ENCODE data around the gene MYO3A. TPM values are rescaled to one million over a fixed set of nuclear protein-coding genes. Genes with fewer than 3 reads are reported as not detected.

Gene MYO3A
- total and polyA plus RNA-seq, 2 of the 4 experiments (the other 2 are of a cell fraction): not detected

DNA sequence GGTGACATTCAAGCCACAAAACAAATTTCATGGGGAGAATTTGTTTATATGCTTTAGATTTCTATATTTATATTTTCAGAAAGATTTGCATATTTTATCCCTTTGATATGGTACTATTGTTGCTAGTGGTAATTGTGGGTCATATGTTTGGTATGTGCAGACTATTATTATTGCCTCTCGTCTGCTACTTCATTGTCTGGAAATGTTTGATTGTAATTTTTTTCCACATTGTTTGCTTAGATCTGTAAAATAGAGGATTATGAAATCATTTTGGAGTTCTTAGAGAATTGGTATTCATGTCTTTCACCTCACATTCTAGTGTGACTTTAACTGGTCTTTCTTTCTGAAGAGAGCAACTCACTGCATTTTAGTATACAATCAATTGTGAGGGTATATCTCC lies 44.7 kb downstream of the MYO3A start:
- no TSS peak for BruUV-seq (replicated peaks)
- H2BK120ac ChIP-seq (ENCODE audit: low read depth, low read length): no peak overlapping the region
- H3K9me1 ChIP-seq (ENCODE audit: insufficient read depth, low read length): no peaks in the 10 kb centered on the region
- H2BK15ac ChIP-seq (ENCODE audit: low read depth, low read length): no peak overlapping the region
- H3K4ac ChIP-seq (ENCODE audit: low read depth, low read length): no peak overlapping the region
- no peak overlapping the region for H2AFZ ChIP-seq (replicated peaks; ENCODE audit: low read length, poor library complexity)
- H2AK5ac ChIP-seq (ENCODE audit: low read depth, low read length): no peak overlapping the region
- in situ Hi-C loops (cut with MboI; ENCODE audit: low sequenced_read_pairs) (no loop called here), intact Hi-C loops (cut with micrococcal nuclease) (no loop called here), dilution Hi-C loops (cut with HindIII; ENCODE audit: low sequenced_read_pairs, unreplicated experiment) (no loop called here)
- DNase-seq: no peak
- TF ChIP-seq, protein P1, sequence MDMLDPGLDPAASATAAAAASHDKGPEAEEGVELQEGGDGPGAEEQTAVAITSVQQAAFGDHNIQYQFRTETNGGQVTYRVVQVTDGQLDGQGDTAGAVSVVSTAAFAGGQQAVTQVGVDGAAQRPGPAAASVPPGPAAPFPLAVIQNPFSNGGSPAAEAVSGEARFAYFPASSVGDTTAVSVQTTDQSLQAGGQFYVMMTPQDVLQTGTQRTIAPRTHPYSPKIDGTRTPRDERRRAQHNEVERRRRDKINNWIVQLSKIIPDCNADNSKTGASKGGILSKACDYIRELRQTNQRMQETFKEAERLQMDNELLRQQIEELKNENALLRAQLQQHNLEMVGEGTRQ (IDR thresholded peaks at IDR 0.05; ENCODE audit: low read depth, low read length): no peak
- no peak for TF ChIP-seq SMC3 (IDR thresholded peaks at IDR 0.05; ENCODE audit: low read depth, low read length)
- TF ChIP-seq, protein P2, sequence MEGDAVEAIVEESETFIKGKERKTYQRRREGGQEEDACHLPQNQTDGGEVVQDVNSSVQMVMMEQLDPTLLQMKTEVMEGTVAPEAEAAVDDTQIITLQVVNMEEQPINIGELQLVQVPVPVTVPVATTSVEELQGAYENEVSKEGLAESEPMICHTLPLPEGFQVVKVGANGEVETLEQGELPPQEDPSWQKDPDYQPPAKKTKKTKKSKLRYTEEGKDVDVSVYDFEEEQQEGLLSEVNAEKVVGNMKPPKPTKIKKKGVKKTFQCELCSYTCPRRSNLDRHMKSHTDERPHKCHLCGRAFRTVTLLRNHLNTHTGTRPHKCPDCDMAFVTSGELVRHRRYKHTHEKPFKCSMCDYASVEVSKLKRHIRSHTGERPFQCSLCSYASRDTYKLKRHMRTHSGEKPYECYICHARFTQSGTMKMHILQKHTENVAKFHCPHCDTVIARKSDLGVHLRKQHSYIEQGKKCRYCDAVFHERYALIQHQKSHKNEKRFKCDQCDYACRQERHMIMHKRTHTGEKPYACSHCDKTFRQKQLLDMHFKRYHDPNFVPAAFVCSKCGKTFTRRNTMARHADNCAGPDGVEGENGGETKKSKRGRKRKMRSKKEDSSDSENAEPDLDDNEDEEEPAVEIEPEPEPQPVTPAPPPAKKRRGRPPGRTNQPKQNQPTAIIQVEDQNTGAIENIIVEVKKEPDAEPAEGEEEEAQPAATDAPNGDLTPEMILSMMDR (conservative IDR thresholded peaks at IDR 0.05; ENCODE audit: low read depth, low read length): no peak
- TF ChIP-seq RFX5 (IDR thresholded peaks at IDR 0.05; ENCODE audit: low read depth, low read length): no peak
- no peak for TF ChIP-seq MXI1 (IDR thresholded peaks at IDR 0.05; ENCODE audit: borderline replicate concordance, low read depth, low read length)
- no peak for TF ChIP-seq RCOR1 (IDR thresholded peaks at IDR 0.05; ENCODE audit: insufficient replicate concordance, low read length)
- no peak for TF ChIP-seq NFE2L2 (IDR thresholded peaks at IDR 0.05; ENCODE audit: low read depth, low read length)
- no peak for TF ChIP-seq MAFK (IDR thresholded peaks at IDR 0.05; ENCODE audit: low read depth, low read length)
- WGBS, 2 experiments (ENCODE audit: extremely low coverage in 2 of 2, insufficient read length in 1 of 2): no CpG with 5 or more reads among the region's 1 CpG
- no peak overlapping the region for H3K56ac ChIP-seq (ENCODE audit: extremely low read depth, insufficient read depth, low read length)
- H3K9me3 ChIP-seq (ENCODE audit: control insufficient read depth, insufficient read depth, low read length): peaks cover 9% of the 10 kb centered on the region
- no peak overlapping the region for H4K5ac ChIP-seq (ENCODE audit: low read depth, low read length)
- no peaks in the 10 kb centered on the region for H3K27me3 ChIP-seq (ENCODE audit: control insufficient read depth, insufficient read depth, low read length)
- H2BK20ac ChIP-seq (ENCODE audit: low read depth, low read length): no peak overlapping the region
- ChIA-PET POLR2A (ENCODE audit: unreplicated experiment) (no interaction called here), CTCF (no interaction called here)
- no peaks in the 10 kb centered on the region for H3K79me1 ChIP-seq (ENCODE audit: low read depth in 1 of 2, low read length in 2 of 2)
- H4K91ac ChIP-seq (ENCODE audit: insufficient read depth, low read depth, low read length): no peak overlapping the region
- no peaks in the 10 kb centered on the region for H3K4me1 ChIP-seq (ENCODE audit: control insufficient read depth, insufficient read depth, low read length)
- no peak overlapping the region for H3K27ac ChIP-seq (ENCODE audit: insufficient read depth, low read length)
- no peak overlapping the region for H2BK5ac ChIP-seq (ENCODE audit: low read depth, low read length, poor library complexity, severe bottlenecking)
- no peak overlapping the region for H3K4me2 ChIP-seq (ENCODE audit: low read depth, low read length)
- H4K20me1 ChIP-seq (ENCODE audit: insufficient read depth, low read length): no peaks in the 10 kb centered on the region
- no peak overlapping the region for H3K14ac ChIP-seq (replicated peaks; ENCODE audit: low read depth, low read length)
- H3K23ac ChIP-seq (ENCODE audit: low read depth, low read length): no peak overlapping the region
- H3K9ac ChIP-seq (ENCODE audit: low read depth, low read length): no peak overlapping the region
- no peaks in the 10 kb centered on the region for H3K36me3 ChIP-seq (ENCODE audit: control insufficient read depth, insufficient read depth, low read length)
- no peak overlapping the region for H4K8ac ChIP-seq (ENCODE audit: low read depth in 2 of 2, low read length in 2 of 2)
- no peak for ATAC-seq (ENCODE audit: low read depth)
- no peak overlapping the region for H2AK9ac ChIP-seq (replicated peaks; ENCODE audit: low read depth, low read length, poor library complexity)
- no peak overlapping the region for H3K18ac ChIP-seq (ENCODE audit: low read depth, low read length)
- no peak overlapping the region for H3K4me3 ChIP-seq (ENCODE audit: insufficient read depth, low read depth, low read length)
